ENCODE data around the gene TRIM67. TPM values are rescaled to one million over a fixed set of nuclear protein-coding genes. Genes with fewer than 3 reads are reported as not detected.

TRIM67 gene
- total RNA-seq, 2 donors from 2014 or later = not detected

- H3K27ac ChIP-seq = no peak overlapping the region
- H3K9me3 ChIP-seq = no peaks in the 10 kb centered on the region
- no peaks in the 10 kb centered on the region for H3K36me3 ChIP-seq
- no peak for DNase-seq (ENCODE audit: low spot score)
- no peak overlapping the region for H3K4me3 ChIP-seq
- no peak for TF ChIP-seq CTCF (IDR thresholded peaks at IDR 0.05)
- no peaks in the 10 kb centered on the region for H3K27me3 ChIP-seq (replicated peaks; ENCODE audit: insufficient read depth)
- no peaks in the 10 kb centered on the region for H3K4me1 ChIP-seq (ENCODE audit: control insufficient read depth in 1 of 2, low read depth in 2 of 2)
- ATAC-seq (ENCODE audit: insufficient number of reproducible peaks, low FRiP score, low read depth) = no peak
Observed at GRCh38 chr1:231218078-231218477, 56.2 kb downstream of the TRIM67 start.

- Histone ChIP-seq H3K4me3 (no peak overlapping the region), H3K36me3 (peaks cover 8% of the 10 kb centered on the region), H3K4me1 (ENCODE audit: control insufficient read depth in 1 of 2, low read depth in 2 of 2) (no peaks in the 10 kb centered on the region), H3K27ac (no peak overlapping the region), H3K27me3 (replicated peaks; ENCODE audit: insufficient read depth) (no peaks in the 10 kb centered on the region), H3K9me3 (no peaks in the 10 kb centered on the region)
- no peak for ATAC-seq (ENCODE audit: insufficient number of reproducible peaks, low FRiP score, low read depth)
- TF ChIP-seq CTCF (IDR thresholded peaks at IDR 0.05) = no peak
- DNase-seq (ENCODE audit: low spot score) = no peak
Observed at GRCh38 chr1:231219422-231220401, 57.9 kb downstream of the TRIM67 start.

- Histone ChIP-seq H3K27ac (no peak overlapping the region), H3K27me3 (replicated peaks; ENCODE audit: insufficient read depth) (no peaks in the 10 kb centered on the region), H3K4me1 (ENCODE audit: control insufficient read depth in 1 of 2, low read depth in 2 of 2) (no peaks in the 10 kb centered on the region), H3K4me3 (no peak overlapping the region), H3K36me3 (peaks cover 14% of the 10 kb centered on the region), H3K9me3 (no peaks in the 10 kb centered on the region)
- DNase-seq (ENCODE audit: low spot score) = no peak
- no peak for ATAC-seq (ENCODE audit: insufficient number of reproducible peaks, low FRiP score, low read depth)
- TF ChIP-seq CTCF (IDR thresholded peaks at IDR 0.05) = no peak
Observed at GRCh38 chr1:231220801-231221200, 58.9 kb downstream of the TRIM67 start.

- H3K27ac ChIP-seq = no peak overlapping the region
Observed at GRCh38 chr1:231226156-231226555, 64.3 kb downstream of the TRIM67 start.

More at GRCh38 chr1:231226156-231226555, 64.3 kb downstream of the TRIM67 start:
- Histone ChIP-seq H3K9me3 (no peaks in the 10 kb centered on the region), H3K27me3 (replicated peaks; ENCODE audit: insufficient read depth) (no peaks in the 10 kb centered on the region), H3K4me3 (no peak overlapping the region), H3K4me1 (ENCODE audit: control insufficient read depth in 1 of 2, low read depth in 2 of 2) (no peaks in the 10 kb centered on the region), H3K36me3 (peaks cover 30% of the 10 kb centered on the region)
- no peak for TF ChIP-seq CTCF (IDR thresholded peaks at IDR 0.05)
- DNase-seq (ENCODE audit: low spot score) (no peak), ATAC-seq (ENCODE audit: insufficient number of reproducible peaks, low FRiP score, low read depth) (no peak)
